ENCODE results near the gene ZNF319. TPM values are rescaled to one million over a fixed set of nuclear protein-coding genes. Genes with fewer than 3 reads are reported as not detected.

Gene ZNF319
- total RNA-seq, 1 donor from 2014 or later = 7.9 TPM

DNA sequence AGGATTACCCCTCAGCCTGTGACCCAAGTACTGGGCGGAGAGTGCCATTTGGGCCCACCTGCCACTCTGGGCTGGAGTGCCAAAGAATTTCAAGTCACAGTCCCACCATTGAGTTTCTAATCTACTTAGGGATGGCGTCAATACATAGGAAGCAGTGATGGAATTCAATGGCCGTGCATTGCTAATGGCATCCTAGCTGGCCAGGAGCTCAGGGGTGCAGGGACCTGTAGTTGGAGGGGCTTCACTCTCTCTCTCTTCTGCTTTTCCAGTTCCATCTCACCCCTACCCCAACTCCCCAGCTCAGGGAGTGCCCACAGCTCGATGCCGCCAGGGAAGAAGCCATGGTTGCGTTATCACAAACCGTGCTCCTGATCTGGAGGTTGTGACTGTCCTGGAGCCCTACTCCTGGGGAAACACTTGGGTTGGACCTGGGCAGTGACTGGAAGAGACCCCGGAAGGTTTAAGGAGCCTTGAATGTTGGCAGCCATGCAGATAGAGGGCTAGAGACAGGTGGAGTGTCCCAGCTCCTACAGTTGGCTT is 27.5 kb upstream of the ZNF319 start:
- no peak overlapping the region for H3K27ac ChIP-seq
- TF ChIP-seq, protein P1, sequence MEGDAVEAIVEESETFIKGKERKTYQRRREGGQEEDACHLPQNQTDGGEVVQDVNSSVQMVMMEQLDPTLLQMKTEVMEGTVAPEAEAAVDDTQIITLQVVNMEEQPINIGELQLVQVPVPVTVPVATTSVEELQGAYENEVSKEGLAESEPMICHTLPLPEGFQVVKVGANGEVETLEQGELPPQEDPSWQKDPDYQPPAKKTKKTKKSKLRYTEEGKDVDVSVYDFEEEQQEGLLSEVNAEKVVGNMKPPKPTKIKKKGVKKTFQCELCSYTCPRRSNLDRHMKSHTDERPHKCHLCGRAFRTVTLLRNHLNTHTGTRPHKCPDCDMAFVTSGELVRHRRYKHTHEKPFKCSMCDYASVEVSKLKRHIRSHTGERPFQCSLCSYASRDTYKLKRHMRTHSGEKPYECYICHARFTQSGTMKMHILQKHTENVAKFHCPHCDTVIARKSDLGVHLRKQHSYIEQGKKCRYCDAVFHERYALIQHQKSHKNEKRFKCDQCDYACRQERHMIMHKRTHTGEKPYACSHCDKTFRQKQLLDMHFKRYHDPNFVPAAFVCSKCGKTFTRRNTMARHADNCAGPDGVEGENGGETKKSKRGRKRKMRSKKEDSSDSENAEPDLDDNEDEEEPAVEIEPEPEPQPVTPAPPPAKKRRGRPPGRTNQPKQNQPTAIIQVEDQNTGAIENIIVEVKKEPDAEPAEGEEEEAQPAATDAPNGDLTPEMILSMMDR (IDR thresholded peaks at IDR 0.05) = no peak
- no peak for TF ChIP-seq POLR2A (IDR thresholded peaks at IDR 0.05)
- TF ChIP-seq POLR2AphosphoS5 (IDR thresholded peaks at IDR 0.05; ENCODE audit: insufficient read depth in 1 of 2, low read depth in 1 of 2) = no peak
- H3K4me3 ChIP-seq = peak overlapping the region in 1 of 2 donors; percentile 58
- H3K4me1 ChIP-seq = peaks cover 46% of the 10 kb centered on the region
- DNase-seq (ENCODE audit: extremely low spot score in 2 of 2) = no peak
- no peaks in the 10 kb centered on the region for H3K9me3 ChIP-seq
- no peaks in the 10 kb centered on the region for H3K36me3 ChIP-seq
- no peaks in the 10 kb centered on the region for H3K27me3 ChIP-seq
- intact Hi-C loops (cut with DNase I) = no loop called here

DNA sequence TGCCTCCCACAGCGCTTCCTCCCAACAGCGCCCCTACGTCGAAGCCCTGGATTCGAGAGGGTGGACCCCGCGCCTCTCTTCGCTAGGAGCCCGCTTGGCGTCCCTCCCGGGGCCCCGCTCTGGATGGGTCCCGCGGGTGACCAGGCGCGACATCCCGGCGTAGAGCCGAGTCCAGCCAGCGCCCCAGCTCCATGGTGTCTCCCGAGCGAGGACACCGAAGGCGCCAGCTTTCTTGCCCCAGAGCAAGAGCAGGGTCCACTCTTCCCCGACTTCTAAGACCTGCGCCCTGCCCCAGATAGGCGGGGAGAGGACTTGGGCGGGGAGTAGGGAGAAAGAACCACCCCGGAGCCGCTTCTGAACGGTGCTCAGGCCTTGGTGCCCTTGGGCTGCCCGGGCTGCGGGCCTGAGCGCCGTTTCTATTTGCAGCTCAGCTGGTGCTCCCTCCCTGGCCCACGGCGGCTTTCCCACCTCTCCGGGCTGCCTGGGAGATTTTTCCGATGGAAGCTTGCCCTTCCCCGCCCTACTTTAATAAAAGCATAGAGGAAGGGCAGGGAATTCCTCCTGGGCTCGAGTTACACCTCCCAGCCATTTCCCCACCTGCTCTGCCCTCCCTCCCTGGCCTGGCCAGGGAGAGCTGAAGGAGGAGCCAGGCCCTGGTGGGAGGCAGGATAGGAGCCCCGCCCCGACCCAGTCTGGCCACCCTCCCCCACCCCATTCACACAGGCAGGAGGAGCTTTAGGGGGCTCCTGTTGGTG is 26.9 kb upstream of the ZNF319 start:
- no peaks in the 10 kb centered on the region for H3K36me3 ChIP-seq
- peaks cover 53% of the 10 kb centered on the region for H3K4me1 ChIP-seq
- no peaks in the 10 kb centered on the region for H3K27me3 ChIP-seq
- TF ChIP-seq, protein P1 (IDR thresholded peaks at IDR 0.05) = no peak
- TF ChIP-seq POLR2AphosphoS5 (IDR thresholded peaks at IDR 0.05; ENCODE audit: insufficient read depth in 1 of 2, low read depth in 1 of 2) (no peak), POLR2A (IDR thresholded peaks at IDR 0.05) (no peak)
- H3K9me3 ChIP-seq = no peaks in the 10 kb centered on the region
- DNase-seq (ENCODE audit: extremely low spot score in 2 of 2) = no peak
- H3K27ac ChIP-seq = no peak overlapping the region
- peak overlapping the region; percentile 58 to 65 for H3K4me3 ChIP-seq
- intact Hi-C loops (cut with DNase I) = no loop called here

DNA sequence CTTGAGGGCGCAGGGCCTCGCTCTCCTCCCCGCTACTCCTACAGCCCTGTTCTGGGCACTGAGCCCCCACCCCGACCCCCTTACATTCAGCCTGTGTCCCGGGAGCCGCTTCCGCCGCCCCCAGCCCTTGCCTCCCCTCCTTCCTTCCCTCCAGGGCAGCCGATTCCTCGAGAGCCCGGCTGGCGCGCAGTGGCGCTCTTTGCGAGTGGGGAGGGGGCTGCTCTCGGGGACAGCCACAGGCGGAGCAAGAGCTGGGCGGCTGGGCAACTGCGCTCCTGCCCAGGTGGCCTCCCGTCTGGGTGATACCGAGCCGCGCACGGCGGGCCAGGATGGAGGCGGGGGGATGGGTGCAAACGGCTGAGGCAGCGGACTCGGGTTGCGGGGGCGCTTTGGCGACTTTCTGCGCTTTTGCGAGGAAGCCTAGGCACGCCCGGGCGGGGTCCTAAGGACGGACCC is 26.3 kb upstream of the ZNF319 start:
- TF ChIP-seq POLR2A (IDR thresholded peaks at IDR 0.05) (no peak), POLR2AphosphoS5 (IDR thresholded peaks at IDR 0.05; ENCODE audit: insufficient read depth in 1 of 2, low read depth in 1 of 2) (no peak)
- TF ChIP-seq, protein P1 (IDR thresholded peaks at IDR 0.05) = no peak
- no peak for DNase-seq (ENCODE audit: extremely low spot score in 2 of 2)
- no peaks in the 10 kb centered on the region for H3K27me3 ChIP-seq
- H3K4me1 ChIP-seq = peaks cover 58% of the 10 kb centered on the region
- H3K9me3 ChIP-seq = no peaks in the 10 kb centered on the region
- H3K27ac ChIP-seq = no peak overlapping the region
- intact Hi-C loops (cut with DNase I) = no loop called here
- H3K36me3 ChIP-seq = no peaks in the 10 kb centered on the region
- peak overlapping the region; percentile 58 to 65 for H3K4me3 ChIP-seq

GRCh38 chr16:58026139-58026704 is 25.8 kb upstream of the ZNF319 start:
- Histone ChIP-seq H3K9me3 (no peaks in the 10 kb centered on the region), H3K27ac (peak overlapping the region; percentile 45), H3K27me3 (no peaks in the 10 kb centered on the region), H3K4me1 (peaks cover 56% of the 10 kb centered on the region), H3K36me3 (no peaks in the 10 kb centered on the region), H3K4me3 (peak overlapping the region; percentile 58 to 65)
- intact Hi-C loops (cut with DNase I) = no loop called here
- TF ChIP-seq POLR2AphosphoS5 (IDR thresholded peaks at IDR 0.05; ENCODE audit: insufficient read depth in 1 of 2, low read depth in 1 of 2) (no peak), POLR2A (IDR thresholded peaks at IDR 0.05) (no peak)
- TF ChIP-seq, protein P1 (IDR thresholded peaks at IDR 0.05) = no peak
- DNase-seq (ENCODE audit: extremely low spot score in 2 of 2) = no peak

All from vagina (tissue), 2 donors.